Endothelial cell of umbilical vein (primary cell): ENCODE measurements around the gene JMJD7. TPM values are rescaled to one million over a fixed set of nuclear protein-coding genes. Genes with fewer than 3 reads are reported as not detected.
"Not testable (repeated sequence)": the region's sequence is repeated elsewhere in the genome, so short reads cannot be mapped to it uniquely, and the experiment has no call there.

Source experiments
- BruUV-seq: library from RNA; stranded (reverse); fragments of 400-500 nt; replicated peaks from 2 replicates; lab custom pipeline; 2021; lab: Mats Ljungman, UMichigan
- CTCF ChIA-PET: fragments of 300-600, 350-600 bp; sonication (Branson Sonifier 250); formaldehyde crosslinking; loops from one replicate; lab custom pipeline; 2021; ENCODE audit warnings: antibody characterized with exemption, inconsistent platforms; lab: Charles Lee
- POLR2A ChIA-PET: fragments of 300-600, 350-600 bp; sonication (Branson Sonifier 250); formaldehyde crosslinking; loops from one replicate; lab custom pipeline; 2021; ENCODE audit warnings: antibody characterized with exemption, inconsistent platforms; lab: Charles Lee
- DNase-seq: peaks from one replicate; pipeline ENCODE4 v3.0.0-alpha.2; 2011; ENCODE audit warnings: low read depth, low spot score
- FAIRE-seq: peaks from 2 replicates; lab custom pipeline; 2011; peaks lifted over from hg19 to GRCh38; lab: Jason Lieb, UNC
- H2AFZ ChIP-seq: 2 replicates; pipeline ENCODE4 v1.6.0; 2012; ENCODE audit warnings: low read depth, low read length, control low read depth, inconsistent platforms
- H3K27ac ChIP-seq: 2 replicates; pipeline ENCODE4 v1.5.1; 2011; ENCODE audit warnings: low read depth, mild to moderate bottlenecking, control low read depth, low read length, moderate library complexity; ENCODE audit not compliant: insufficient read depth
- H3K27me3 ChIP-seq, 2 experiments: 2 replicates each; pipeline versions ENCODE4 v1.6.0 to v1.6.1; 2011; ENCODE audit warnings: low read length in 2 of 2, mixed read lengths in 1 of 2; ENCODE audit not compliant: control insufficient read depth in 2 of 2, insufficient read depth in 2 of 2
- H3K36me3 ChIP-seq, 2 experiments: 2 replicates in 1 of 2; 3 replicates in 1 of 2; pipeline ENCODE4 v1.5.1; 2011; ENCODE audit warnings: low read length in 2 of 2, mild to moderate bottlenecking in 1 of 2, moderate library complexity in 1 of 2; ENCODE audit not compliant: control insufficient read depth in 2 of 2, insufficient read depth in 2 of 2; ENCODE audit errors: extremely low read depth in 1 of 2
- H3K4me1 ChIP-seq: 3 replicates; pipeline ENCODE4 v1.5.1; 2011; ENCODE audit warnings: mild to moderate bottlenecking, low read length; ENCODE audit not compliant: control insufficient read depth, insufficient read depth; ENCODE audit errors: extremely low read depth
- H3K4me2 ChIP-seq: 2 replicates; pipeline ENCODE4 v1.6.1; 2011; ENCODE audit warnings: low read length, control low read depth, mixed read lengths; ENCODE audit not compliant: insufficient read depth
- H3K4me3 ChIP-seq, 3 experiments: fragments of 200-600 bp in 1 of 3; sonication (generic), shearing (Covaris generic) in 1 of 3; replicated peaks in 1 of 3; 2 replicates each; pipeline ENCODE4 v1.5.1; 2011 to 2016; ENCODE audit warnings: control low read depth in 3 of 3, low read length in 3 of 3, mild to moderate bottlenecking in 2 of 3, inconsistent platforms in 1 of 3, low read depth in 1 of 3, moderate library complexity in 1 of 3; ENCODE audit not compliant: insufficient read depth in 1 of 3
- H3K79me2 ChIP-seq: 2 replicates; pipeline ENCODE4 v1.6.0; 2012; ENCODE audit warnings: low read length, inconsistent platforms; ENCODE audit not compliant: control insufficient read depth, insufficient read depth
- H3K9ac ChIP-seq: replicated peaks from 2 replicates; pipeline ENCODE3; 2011; ENCODE audit warnings: low read length, control low read depth; ENCODE audit not compliant: insufficient read depth; ENCODE audit errors: extremely low read depth
- H3K9me1 ChIP-seq: replicated peaks from 3 replicates; pipeline ENCODE4 v1.6.0; 2011; ENCODE audit warnings: mild to moderate bottlenecking, low read length; ENCODE audit not compliant: control insufficient read depth, insufficient read depth; ENCODE audit errors: extremely low read depth
- H3K9me3 ChIP-seq: replicated peaks from 2 replicates; pipeline ENCODE4 v1.5.1; 2012; ENCODE audit warnings: low read length, inconsistent platforms; ENCODE audit not compliant: control insufficient read depth, insufficient read depth
- H4K20me1 ChIP-seq: replicated peaks from 2 replicates; pipeline ENCODE3; 2011; ENCODE audit warnings: mild to moderate bottlenecking, low read length; ENCODE audit not compliant: control insufficient read depth, insufficient read depth; ENCODE audit errors: extremely low read depth
- EZH2 ChIP-seq: IDR thresholded peaks from 2 replicates; pipeline ENCODE4 v1.6.1; 2012; ENCODE audit warnings: borderline replicate concordance, low read depth, mild to moderate bottlenecking, moderate library complexity, low read length, inconsistent platforms; ENCODE audit not compliant: severe bottlenecking
- GATA2 ChIP-seq: IDR thresholded peaks from 2 replicates; pipeline ENCODE4 v1.7.0; 2011; ENCODE audit warnings: low read depth, mild to moderate bottlenecking, moderate library complexity, mixed read lengths, low read length; ENCODE audit not compliant: insufficient read length, insufficient read depth
- dilution Hi-C: fragments of 300-500 bp; cut with MboI; formaldehyde crosslinking; loops from one replicate; pipeline ENCODE4 v1.15.0; 2019; ENCODE audit warnings: low sequenced_read_pairs; ENCODE audit not compliant: extremely low pct_ligation_motif_present
- intact Hi-C: fragments of 100-400 bp; cut with micrococcal nuclease; formaldehyde crosslinking; loops from one replicate; pipeline ENCODE4 v1.10.0; 2022
- polyA plus RNA-seq, 4 experiments: library from polyadenylated mRNA; depleted of rRNA in 3 of 4; stranded (reverse) in 3 of 4; unstranded in 1 of 4; fragments of >200 nt; gene quantifications; 2 replicates each; pipeline versions ENCODE4 v1.2.1 to v1.2.3, GENCODE V29; 2011 to 2012; ENCODE audit warnings: missing spikeins in 1 of 4
- total RNA-seq: library from RNA; stranded (reverse); gene quantifications from 2 replicates; pipeline ENCODE4 v1.2.3, GENCODE V29; 2021
- TF ChIP-seq, protein P1 (sequence below), 2 donors: IDR thresholded peaks; 1 replicate in 1 of 2; 2 replicates in 1 of 2; pipeline ENCODE4 v1.5.1; 2011; ENCODE audit warnings: low read length in 2 of 2, mild to moderate bottlenecking in 2 of 2, moderate library complexity in 2 of 2, control low read depth in 1 of 2, inconsistent platforms in 1 of 2, low read depth in 1 of 2; ENCODE audit not compliant: insufficient read depth in 1 of 2; ENCODE audit errors: extremely low read depth in 1 of 2

The JMJD7 gene
- total and polyA plus RNA-seq, 2 donors (not counting 3 experiments of a cell fraction or from before 2014, with no cell fraction given) = 7.3 to 11.4 TPM

DNA sequence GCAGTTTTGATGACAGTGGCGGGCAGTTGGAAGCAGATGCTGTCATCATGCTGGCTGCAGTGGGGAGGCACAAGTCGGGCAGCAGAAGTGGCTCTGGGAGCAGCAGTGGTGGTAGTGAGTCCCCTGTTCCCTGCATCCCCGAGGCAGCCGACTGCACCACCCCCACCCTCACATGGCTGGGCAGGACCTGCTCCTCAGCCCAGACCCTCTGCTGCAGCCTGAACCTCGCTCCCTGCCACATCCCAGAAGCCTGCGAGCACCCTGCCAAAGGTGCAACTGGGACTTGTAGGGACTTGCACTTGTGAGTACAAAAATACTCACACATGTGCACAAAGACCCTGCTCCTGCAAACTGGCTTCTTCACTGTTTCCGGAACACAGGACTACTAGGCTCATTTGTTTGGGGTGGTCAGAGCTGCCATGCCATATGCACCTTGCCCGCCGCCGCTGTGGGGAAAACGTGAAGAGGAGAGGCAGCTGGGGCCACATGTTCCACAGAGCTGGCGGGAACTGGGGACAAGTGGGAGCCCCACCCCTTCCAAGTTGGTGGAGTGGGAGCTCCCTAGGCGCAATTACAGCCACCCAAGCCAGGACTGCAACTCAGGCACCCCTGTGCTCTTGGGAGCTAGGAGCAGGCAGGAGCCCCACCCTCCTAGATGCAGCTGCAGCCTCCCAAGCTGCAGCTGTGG, 2.2 kb downstream of the JMJD7 start:
- intact Hi-C loops (loop anchor here (5.0 kb wide), 1 partner anchor 62 kb away; the partner anchor contains the start of gene SPTBN5), dilution Hi-C loops (no loop called here)
- H3K36me3 ChIP-seq = peaks cover 0 to 8% of the 10 kb centered on the region in 2 experiments
- H2AFZ ChIP-seq = no peak overlapping the region
- H4K20me1 ChIP-seq = no peaks in the 10 kb centered on the region
- no peaks in the 10 kb centered on the region for H3K9me3 ChIP-seq
- no TSS peak for BruUV-seq
- CTCF ChIA-PET = no interaction called here
- H3K9ac ChIP-seq = no peak overlapping the region
- DNase-seq = no peak
- no peaks in the 10 kb centered on the region for H3K9me1 ChIP-seq
- no peak for TF ChIP-seq GATA2
- no peak for TF ChIP-seq EZH2
- TF ChIP-seq, protein P1, sequence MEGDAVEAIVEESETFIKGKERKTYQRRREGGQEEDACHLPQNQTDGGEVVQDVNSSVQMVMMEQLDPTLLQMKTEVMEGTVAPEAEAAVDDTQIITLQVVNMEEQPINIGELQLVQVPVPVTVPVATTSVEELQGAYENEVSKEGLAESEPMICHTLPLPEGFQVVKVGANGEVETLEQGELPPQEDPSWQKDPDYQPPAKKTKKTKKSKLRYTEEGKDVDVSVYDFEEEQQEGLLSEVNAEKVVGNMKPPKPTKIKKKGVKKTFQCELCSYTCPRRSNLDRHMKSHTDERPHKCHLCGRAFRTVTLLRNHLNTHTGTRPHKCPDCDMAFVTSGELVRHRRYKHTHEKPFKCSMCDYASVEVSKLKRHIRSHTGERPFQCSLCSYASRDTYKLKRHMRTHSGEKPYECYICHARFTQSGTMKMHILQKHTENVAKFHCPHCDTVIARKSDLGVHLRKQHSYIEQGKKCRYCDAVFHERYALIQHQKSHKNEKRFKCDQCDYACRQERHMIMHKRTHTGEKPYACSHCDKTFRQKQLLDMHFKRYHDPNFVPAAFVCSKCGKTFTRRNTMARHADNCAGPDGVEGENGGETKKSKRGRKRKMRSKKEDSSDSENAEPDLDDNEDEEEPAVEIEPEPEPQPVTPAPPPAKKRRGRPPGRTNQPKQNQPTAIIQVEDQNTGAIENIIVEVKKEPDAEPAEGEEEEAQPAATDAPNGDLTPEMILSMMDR (IDR thresholded peaks at IDR 0.05; ENCODE audit: extremely low read depth in 1 of 2, insufficient read depth in 1 of 2, low read depth in 1 of 2, low read length in 2 of 2) = no peak
- H3K4me3 ChIP-seq = no peak overlapping the region
- FAIRE-seq = no peak
- no peak overlapping the region for H3K27ac ChIP-seq
- no peaks in the 10 kb centered on the region for H3K79me2 ChIP-seq
- POLR2A ChIA-PET = no interaction called here
- H3K4me2 ChIP-seq = no peak overlapping the region
- peaks cover 10% of the 10 kb centered on the region for H3K4me1 ChIP-seq
- no peaks in the 10 kb centered on the region for H3K27me3 ChIP-seq

DNA sequence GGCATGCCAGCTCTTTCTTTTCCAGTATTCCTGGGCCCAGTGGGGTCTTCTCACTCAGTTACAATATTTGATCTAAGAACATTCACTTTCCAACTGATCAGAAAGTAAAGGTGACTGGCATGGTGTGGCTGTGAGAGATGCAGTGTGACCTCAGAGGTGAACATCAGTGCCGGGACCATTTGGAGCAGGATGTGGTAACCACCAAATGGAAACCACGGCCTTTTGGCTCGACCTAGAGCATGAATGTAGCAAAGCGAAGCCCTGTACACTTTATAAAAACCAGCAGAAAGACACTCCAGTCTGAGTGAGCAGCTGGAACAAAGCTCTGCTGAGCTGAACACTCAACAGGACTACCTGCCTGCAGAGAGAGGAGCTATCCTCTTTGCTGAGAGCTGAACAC, 3.4 kb downstream of the JMJD7 start:
- dilution Hi-C loops, H4K20me1 ChIP-seq, POLR2A ChIA-PET, H3K4me2 ChIP-seq, H3K9me1 ChIP-seq, H3K27ac ChIP-seq, H3K4me3 ChIP-seq, H3K9ac ChIP-seq, BruUV-seq, intact Hi-C loops, DNase-seq, H3K27me3 ChIP-seq, H2AFZ ChIP-seq, H3K9me3 ChIP-seq, H3K79me2 ChIP-seq, FAIRE-seq, H3K36me3 ChIP-seq: not testable (repeated sequence)
- CTCF ChIA-PET = interaction anchor here (1.5 to 1.8 kb wide), 3 partner anchors 20 to 73 kb away, joined by 4 to 6 read pairs (median 6); partner anchors contain the start of gene MAPKBP1
- peaks cover 10% of the 10 kb centered on the region for H3K4me1 ChIP-seq
